NCI-H2029 (cell line): Measurements from ENCODE around the gene ACAD8.
"Not testable (repeated sequence)": the region's sequence is repeated elsewhere in the genome, so short reads cannot be mapped to it uniquely, and the experiment has no call there.

Experiments
- DNase-seq: peaks from one replicate; lab custom pipeline; 2025; lab: John Stamatoyannopoulos, UW

ACAD8 gene

DNA sequence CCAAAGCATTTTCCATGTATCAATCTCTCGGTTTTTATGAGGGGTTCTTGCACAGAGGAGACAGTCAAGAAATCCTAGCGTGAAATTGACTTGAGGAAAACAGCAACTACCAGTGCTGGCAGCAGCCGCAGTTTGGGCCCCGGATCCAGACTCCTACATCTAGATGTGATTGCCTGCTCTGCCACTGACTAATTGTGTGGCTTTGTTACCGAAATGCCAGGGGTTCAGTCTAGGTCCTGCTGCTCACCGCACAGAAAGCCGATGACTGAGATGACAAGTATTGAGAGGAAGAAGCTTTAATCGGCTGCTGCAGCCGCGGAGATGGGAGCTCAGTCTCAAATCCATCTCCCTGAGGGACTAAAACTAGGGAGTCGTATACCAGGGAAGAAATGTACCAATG lies 14.6 kb downstream of the ACAD8 start:
- DNase-seq: no peak

- no peak for DNase-seq
These were observed 16.9 kb downstream of the ACAD8 start for GRCh38 chr11:134270250-134270714.

DNA sequence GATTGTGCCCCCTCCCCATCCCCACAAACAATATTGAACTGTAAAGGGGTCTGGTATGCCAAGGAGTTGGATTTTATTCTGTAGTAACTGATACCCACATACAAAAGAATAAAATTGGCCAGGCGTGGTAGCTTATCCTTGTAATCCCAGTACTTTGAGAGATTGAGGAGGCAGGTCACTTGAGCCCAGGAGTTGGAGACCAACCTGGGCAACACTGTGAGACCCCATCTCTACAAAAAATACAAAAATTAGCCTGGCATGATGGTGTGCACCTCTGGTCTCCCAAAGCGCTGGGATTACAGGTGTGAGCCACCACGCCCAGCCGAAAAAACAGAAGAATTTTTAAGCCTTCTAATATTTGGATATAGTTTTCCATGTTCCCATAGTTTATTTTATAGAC lies 18.6 kb downstream of the ACAD8 start:
- DNase-seq: no peak

GRCh38 chr11:134272381-134273316 lies 19.3 kb downstream of the ACAD8 start:
- DNase-seq: no peak

GRCh38 chr11:134273317-134273712 lies 19.9 kb downstream of the ACAD8 start:
- no peak for DNase-seq

DNA sequence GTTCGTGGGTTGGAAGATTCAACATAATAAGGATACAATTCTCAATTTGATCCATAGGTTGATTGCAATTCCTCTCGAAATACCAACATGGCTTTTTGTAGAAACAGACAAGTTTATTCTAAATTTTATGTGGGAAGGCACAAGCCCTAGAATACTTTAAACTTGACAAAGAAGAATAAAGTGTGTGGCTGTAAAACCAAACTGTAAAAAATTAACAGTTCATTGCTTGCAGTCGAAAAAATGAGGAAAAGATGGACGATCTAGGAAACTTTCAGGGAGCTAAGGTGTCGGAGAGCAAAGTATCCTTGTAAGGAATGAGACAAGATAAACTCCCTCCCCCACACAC lies 21.8 kb downstream of the ACAD8 start:
- no peak for DNase-seq

DNA sequence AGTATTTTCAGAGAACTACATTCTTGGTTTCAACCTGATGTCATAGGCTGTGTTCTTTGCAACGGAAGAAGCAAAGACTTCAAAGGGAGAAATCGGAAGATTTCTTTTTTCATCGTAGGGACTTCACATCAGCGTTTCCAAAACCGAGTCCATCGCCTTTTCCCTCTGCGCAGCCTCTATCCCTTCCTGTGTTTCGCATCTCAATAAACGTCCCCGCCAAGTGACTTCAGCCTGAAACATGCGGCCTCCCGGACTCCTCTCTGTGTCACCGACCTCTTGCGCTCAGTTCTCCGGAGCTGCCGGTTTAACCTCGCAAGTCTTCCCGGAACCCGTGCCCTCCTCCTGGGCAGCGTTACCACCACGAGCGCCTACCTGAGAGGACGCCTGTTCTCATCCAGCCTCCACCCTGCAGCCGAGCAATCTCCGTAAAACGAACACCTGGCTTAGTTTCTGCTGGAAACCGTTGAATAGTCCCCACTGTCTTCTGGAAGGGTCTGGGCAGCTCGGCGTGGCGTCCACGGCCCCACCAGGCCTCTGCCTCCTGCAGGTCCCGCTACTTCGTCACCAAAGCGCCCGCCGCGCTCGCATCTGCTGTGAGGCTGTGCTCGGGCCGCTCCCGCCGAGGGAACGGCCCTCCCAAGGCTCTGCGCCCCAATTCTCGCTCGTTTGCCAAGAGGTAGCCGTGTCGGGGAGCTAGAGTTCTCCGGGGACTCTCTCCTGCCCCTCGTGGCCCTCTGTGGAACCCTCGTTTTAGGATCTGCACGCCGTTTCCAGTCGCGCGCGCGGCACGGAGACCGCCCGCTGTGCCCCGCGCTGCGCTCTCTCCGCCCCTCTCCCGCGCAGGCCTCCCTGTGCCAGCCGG lies 22.4 kb downstream of the ACAD8 start, which contains the start of gene GLB1L3:
TSS of gene GLB1L3 (plus strand) at position 846 of the 862 bp plus-strand sequence. CDS start 362 bp downstream, outside the sequence.
- no peak for DNase-seq

GRCh38 chr11:134276396-134277182 lies 23.2 kb downstream of the ACAD8 start:
- no peak for DNase-seq

- no peak for DNase-seq
These were observed 24.0 kb downstream of the ACAD8 start for GRCh38 chr11:134277183-134278001.

GRCh38 chr11:134278356-134278755 lies 25.0 kb downstream of the ACAD8 start:
- DNase-seq: no peak

DNA sequence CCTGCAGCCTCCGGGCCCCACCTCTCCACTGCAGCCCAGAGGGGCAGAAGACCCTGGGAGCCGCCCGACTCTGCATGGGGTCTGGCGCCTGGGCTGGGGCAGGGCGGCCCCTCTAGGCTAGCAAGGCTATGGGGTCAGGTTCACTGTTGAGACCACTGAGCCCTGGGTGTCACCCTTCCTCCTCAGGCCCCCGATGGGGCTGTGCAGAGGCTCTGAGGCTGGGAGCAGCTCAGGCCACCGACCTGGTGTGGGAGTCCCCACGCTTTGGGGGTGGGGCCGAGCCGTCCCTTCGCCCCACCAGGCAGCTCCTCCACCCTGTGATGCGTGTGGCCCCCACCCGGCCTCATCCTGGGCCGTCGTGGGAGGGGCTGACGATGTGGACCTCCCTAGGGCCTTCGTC lies 28.3 kb downstream of the ACAD8 start:
- not testable (repeated sequence) for DNase-seq

GRCh38 chr11:134282121-134283045 lies 29.0 kb downstream of the ACAD8 start:
- no peak for DNase-seq

GRCh38 chr11:134283461-134284230 lies 30.3 kb downstream of the ACAD8 start:
- no peak for DNase-seq

GRCh38 chr11:134284349-134284748 lies 31.0 kb downstream of the ACAD8 start:
- DNase-seq: not testable (repeated sequence)

DNA sequence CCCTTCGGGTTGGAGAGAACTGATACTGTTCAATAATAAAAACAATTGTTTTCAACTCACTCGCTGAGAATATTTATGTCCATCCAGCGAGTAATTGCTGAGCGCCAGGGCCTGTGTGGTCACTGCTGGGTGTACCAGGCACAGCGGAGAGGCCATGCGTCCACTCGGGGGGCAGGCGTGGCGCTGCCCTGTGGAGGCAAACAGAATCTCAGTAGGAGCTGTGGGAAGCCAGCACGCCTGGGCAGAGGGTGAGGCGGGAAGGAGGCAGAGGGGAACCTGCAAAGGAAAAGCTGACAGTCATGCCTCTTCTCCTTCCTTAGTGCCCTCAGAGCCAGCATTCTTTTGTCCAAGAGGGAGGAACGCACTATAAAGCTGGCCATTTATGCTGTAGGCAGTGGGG lies 34.2 kb downstream of the ACAD8 start:
- DNase-seq: no peak

DNA sequence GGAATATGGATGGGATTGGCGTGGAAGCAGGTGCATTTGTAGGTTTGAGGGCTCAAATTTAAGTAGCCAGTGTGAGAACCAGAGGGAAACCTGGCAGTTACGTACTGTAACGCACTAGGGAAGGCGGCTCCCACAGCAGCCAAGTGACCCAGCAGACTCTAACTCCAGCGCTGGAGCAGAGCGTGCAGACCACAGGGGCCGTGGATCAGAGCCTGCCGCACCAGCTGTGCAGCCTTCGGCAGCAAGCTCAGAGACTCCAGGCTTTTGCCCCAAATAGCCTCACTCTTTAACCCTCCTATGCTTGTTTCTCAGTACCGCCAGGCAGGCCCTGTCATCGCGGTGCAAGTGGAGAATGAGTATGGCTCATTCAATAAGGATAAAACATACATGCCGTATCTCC lies 35.1 kb downstream of the ACAD8 start:
- no peak for DNase-seq

DNA sequence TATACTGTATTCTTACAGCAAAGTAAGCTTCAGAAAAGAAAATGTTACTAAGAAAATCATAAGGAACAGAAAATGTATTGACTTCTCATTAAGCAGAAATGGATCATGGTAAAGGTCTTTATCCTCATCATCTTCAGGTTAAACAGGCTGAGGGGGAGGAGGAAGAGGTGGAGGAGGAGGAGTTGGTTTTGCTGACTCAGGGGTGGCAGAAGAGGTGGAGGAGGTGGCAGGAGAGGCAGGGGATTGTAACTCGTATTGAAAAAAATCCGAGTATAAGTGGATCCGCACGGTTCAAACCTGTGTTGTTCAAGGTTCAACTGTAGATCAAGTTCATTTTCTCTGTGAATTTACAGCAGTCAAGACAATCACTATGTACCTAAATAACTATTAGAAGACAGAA lies 35.8 kb downstream of the ACAD8 start:
- no peak for DNase-seq

DNA sequence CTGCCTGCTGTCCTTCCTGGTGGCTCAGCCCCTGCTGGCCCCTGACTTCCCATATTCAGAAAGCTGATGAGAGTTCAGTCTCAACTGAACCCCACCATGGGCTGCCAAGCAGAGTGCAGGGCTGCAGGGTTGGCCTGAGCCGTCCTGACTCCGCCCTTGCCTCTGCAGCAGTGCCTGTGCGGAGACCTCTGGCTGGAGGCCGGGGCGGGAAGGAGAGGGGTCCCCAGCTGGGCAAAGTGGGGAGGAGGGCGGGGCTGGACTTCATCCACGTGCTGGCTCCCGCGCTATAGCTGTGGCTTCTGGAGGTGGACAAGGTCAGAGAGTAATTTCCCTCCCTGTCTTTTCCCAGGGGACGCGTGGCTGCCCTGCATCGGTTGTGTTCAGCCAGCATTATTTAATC lies 36.4 kb downstream of the ACAD8 start:
- no peak for DNase-seq

DNA sequence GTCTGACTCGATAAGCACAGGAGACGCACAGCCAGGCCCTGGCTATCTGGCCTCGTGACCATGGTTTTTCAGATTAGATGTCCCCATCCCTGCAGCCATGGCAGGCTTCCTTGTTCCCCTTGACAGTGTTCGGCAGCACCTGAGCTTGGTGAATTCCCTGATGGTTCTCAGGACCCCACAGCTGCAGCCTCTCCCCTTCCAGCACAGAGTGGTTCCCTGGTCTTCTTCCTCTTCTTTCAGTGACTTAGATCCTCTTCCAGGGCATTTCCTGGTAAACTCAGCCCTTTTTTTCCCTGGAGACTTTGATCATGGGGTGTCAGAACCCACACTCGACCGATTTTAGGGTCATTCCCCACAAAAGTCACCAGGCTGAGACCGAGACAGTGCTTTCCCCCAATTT lies 37.3 kb downstream of the ACAD8 start:
- DNase-seq: no peak
